ENCODE measurements around the gene DZIP3.

Gene DZIP3

GRCh38 chr3:108599677-108600409, 10.3 kb downstream of the DZIP3 start:
- H3K4me3 ChIP-seq (ENCODE audit: low read depth, low read length), result no peak overlapping the region
- TF ChIP-seq CTCF (IDR thresholded peaks at IDR 0.05; ENCODE audit: low read depth, low read length), result no peak
- DNase-seq (ENCODE audit: low read depth), result no peak

DNA sequence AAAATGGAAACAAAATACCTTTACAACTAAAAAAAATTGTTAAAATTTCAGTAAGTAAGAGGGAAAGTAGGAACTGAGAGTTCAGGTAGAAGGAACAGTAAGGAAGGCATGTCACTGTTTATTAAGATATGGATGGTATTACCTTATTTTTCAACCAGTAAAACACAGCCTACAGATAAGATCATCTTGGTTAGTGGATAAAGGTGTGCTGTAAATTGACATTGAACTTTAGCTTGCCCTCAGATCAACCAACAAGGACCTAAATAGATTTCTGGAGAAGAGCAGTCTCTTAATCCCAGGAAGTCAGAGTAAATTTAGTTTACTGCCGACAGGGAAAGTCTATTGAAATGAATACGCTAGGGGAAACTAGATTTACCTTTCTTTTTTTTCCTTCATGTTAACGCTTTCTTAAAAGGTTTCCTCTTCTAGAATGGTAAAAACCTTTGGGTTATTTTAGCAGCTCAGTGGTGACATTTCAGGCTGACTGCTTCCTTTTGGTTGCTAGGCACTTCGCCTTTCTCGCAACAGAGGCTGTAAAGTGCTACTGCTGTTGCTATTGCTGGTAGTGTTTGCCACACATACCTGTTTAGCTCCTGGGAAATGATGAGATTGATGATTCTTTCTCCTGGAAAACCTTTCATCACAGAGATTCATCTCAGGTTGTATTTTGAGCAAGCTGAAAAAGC, 12.9 kb downstream of the DZIP3 start:
- DNase-seq (ENCODE audit: low read depth), result no peak
- H3K4me3 ChIP-seq (ENCODE audit: low read depth, low read length), result no peak overlapping the region
- TF ChIP-seq POLR2A (IDR thresholded peaks at IDR 0.05; ENCODE audit: extremely low read depth, insufficient read length) (no peak), MYC (IDR thresholded peaks at IDR 0.05; ENCODE audit: low read depth, low read length) (no peak), MAX (IDR thresholded peaks at IDR 0.05; ENCODE audit: low read depth, low read length) (no peak), CTCF (IDR thresholded peaks at IDR 0.05; ENCODE audit: low read depth, low read length) (no peak)

GRCh38 chr3:108602935-108603294, 13.4 kb downstream of the DZIP3 start:
- TF ChIP-seq CTCF (IDR thresholded peaks at IDR 0.05; ENCODE audit: low read depth, low read length) (no peak), MAX (IDR thresholded peaks at IDR 0.05; ENCODE audit: low read depth, low read length) (no peak), POLR2A (IDR thresholded peaks at IDR 0.05; ENCODE audit: extremely low read depth, insufficient read length) (no peak), MYC (IDR thresholded peaks at IDR 0.05; ENCODE audit: low read depth, low read length) (no peak)
- H3K4me3 ChIP-seq (ENCODE audit: low read depth, low read length), result no peak overlapping the region
- no peak for DNase-seq (ENCODE audit: low read depth)

- H3K4me3 ChIP-seq (ENCODE audit: low read depth, low read length), result no peak overlapping the region
- peak; percentile 32 for DNase-seq (ENCODE audit: low read depth)
- no peak for TF ChIP-seq CTCF (IDR thresholded peaks at IDR 0.05; ENCODE audit: low read depth, low read length)
- TF ChIP-seq MAX (IDR thresholded peaks at IDR 0.05; ENCODE audit: low read depth, low read length), result no peak
- no peak for TF ChIP-seq MYC (IDR thresholded peaks at IDR 0.05; ENCODE audit: low read depth, low read length)
- TF ChIP-seq POLR2A (IDR thresholded peaks at IDR 0.05; ENCODE audit: extremely low read depth, insufficient read length), result no peak
Observed at GRCh38 chr3:108603691-108604090, 14.2 kb downstream of the DZIP3 start.

- TF ChIP-seq POLR2A (IDR thresholded peaks at IDR 0.05; ENCODE audit: extremely low read depth, insufficient read length), result no peak
- TF ChIP-seq MAX (IDR thresholded peaks at IDR 0.05; ENCODE audit: low read depth, low read length), result no peak
- TF ChIP-seq MYC (IDR thresholded peaks at IDR 0.05; ENCODE audit: low read depth, low read length), result no peak
- no peak for TF ChIP-seq CTCF (IDR thresholded peaks at IDR 0.05; ENCODE audit: low read depth, low read length)
- no peak for DNase-seq (ENCODE audit: low read depth)
- no peak overlapping the region for H3K4me3 ChIP-seq (ENCODE audit: low read depth, low read length)
Observed at GRCh38 chr3:108605028-108605427, 15.5 kb downstream of the DZIP3 start.
